ENCODE data around the gene P4HA1.

The P4HA1 gene

DNA sequence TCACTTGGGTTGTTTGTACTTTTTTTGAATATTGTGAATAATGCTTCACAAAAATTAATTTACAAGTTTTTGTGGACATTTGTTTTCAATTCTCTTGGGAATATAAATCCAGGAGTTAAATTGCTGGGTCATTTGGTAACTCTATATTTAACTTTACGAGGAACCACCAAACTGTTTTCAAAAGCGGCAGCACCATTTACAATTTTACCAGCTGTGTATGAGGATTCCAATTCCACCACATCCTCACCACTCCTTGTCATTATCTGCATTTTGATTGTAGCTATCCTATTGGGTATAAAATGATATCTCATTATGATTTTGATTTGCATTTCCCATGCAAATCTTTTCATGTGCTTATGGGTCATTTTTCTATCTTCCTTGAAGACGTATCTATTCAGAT is 9.6 kb upstream of the P4HA1 start:
- Histone ChIP-seq H3K27ac (no peak overlapping the region), H3K4me3 (ENCODE audit: low read depth, low read length) (no peak overlapping the region), H3K36me3 (replicated peaks) (no peaks in the 10 kb centered on the region), H3K27me3 (replicated peaks) (no peaks in the 10 kb centered on the region)
- in situ Hi-C loops (cut with HindIII; ENCODE audit: low pct_ligation_motif_present, low sequenced_read_pairs): no loop called here
- TF ChIP-seq, protein P1, sequence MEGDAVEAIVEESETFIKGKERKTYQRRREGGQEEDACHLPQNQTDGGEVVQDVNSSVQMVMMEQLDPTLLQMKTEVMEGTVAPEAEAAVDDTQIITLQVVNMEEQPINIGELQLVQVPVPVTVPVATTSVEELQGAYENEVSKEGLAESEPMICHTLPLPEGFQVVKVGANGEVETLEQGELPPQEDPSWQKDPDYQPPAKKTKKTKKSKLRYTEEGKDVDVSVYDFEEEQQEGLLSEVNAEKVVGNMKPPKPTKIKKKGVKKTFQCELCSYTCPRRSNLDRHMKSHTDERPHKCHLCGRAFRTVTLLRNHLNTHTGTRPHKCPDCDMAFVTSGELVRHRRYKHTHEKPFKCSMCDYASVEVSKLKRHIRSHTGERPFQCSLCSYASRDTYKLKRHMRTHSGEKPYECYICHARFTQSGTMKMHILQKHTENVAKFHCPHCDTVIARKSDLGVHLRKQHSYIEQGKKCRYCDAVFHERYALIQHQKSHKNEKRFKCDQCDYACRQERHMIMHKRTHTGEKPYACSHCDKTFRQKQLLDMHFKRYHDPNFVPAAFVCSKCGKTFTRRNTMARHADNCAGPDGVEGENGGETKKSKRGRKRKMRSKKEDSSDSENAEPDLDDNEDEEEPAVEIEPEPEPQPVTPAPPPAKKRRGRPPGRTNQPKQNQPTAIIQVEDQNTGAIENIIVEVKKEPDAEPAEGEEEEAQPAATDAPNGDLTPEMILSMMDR (IDR thresholded peaks at IDR 0.05; ENCODE audit: low read depth, low read length, missing control alignments): no peak
- DNase-seq: no peak

DNA sequence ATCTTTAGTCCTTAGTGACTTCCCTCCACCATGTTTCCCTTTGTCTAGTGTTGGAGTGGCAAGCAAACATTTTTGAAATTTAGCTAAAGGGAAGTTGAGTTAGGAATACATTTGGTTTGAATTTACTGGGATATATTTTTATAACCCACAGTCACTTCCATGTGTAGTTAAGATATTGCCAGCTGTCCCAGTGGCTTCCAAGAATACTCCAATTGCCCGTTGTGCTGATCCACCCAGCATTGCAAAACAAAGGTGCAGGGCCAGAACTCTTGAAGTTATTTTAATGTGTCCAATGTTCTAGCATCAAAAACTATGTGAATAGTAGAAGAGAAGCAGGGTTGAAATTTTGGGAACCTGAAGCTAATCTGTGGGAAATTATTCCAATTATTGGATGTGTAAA is 2.5 kb upstream of the P4HA1 start:
- TF ChIP-seq, protein P1 (IDR thresholded peaks at IDR 0.05; ENCODE audit: low read depth, low read length, missing control alignments): no peak
- in situ Hi-C loops (cut with HindIII; ENCODE audit: low pct_ligation_motif_present, low sequenced_read_pairs): no loop called here

DNA sequence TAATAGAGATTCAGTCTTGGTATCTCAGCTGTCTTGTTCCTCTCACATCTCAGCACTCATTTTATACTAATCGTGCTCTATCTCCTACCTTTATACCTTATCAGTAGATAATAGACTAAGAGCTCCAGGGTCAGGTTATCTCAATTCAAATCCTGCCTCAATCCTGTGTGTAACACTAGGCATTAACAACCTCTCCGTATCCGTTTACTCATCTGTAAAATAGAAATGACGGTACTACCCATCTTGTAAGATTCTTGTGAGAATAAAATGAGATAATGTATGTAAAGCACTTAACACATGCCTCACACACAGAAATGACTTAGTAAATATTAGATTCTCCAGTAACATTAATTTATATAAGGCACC is 622 bp upstream of the P4HA1 start:
- Histone ChIP-seq H3K36me3 (replicated peaks) (no peaks in the 10 kb centered on the region), H3K4me3 (ENCODE audit: low read depth, low read length) (peak overlapping the region; percentile 97), H3K27ac (peak overlapping the region; percentile 84), H3K27me3 (replicated peaks) (no peaks in the 10 kb centered on the region)
- DNase-seq: no peak
- in situ Hi-C loops (cut with HindIII; ENCODE audit: low pct_ligation_motif_present, low sequenced_read_pairs): no loop called here
- TF ChIP-seq, protein P1 (IDR thresholded peaks at IDR 0.05; ENCODE audit: low read depth, low read length, missing control alignments): no peak

More for the DNA sequence above, 2.5 kb upstream of the P4HA1 start:
- Histone ChIP-seq H3K36me3 (replicated peaks) (no peaks in the 10 kb centered on the region), H3K27ac (no peak overlapping the region), H3K27me3 (replicated peaks) (no peaks in the 10 kb centered on the region), H3K4me3 (ENCODE audit: low read depth, low read length) (no peak overlapping the region)
- DNase-seq: no peak

DNA sequence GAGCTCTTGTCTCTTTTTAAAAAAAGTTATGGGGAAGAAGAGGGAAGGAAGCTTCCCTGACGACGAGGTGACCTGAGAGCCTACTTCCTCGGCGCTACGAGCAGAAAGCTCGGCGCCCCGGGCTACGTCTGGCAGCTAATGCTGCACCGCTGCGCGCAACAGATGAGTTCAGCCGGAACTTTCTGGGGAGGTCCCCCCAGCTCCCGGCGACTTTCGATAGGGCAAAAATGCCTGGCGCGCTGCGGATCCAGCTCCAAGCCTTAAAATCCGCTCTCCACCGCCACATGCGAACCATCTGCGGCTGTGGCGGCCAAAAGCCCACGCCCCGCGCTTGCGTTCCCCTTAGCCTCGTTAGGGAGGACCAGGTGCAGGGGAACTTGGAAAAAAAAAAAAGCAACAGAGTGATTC is 621 bp downstream of the P4HA1 start:
- H3K27ac ChIP-seq: peak overlapping the region; percentile 84
- H3K36me3 ChIP-seq (replicated peaks): no peaks in the 10 kb centered on the region
- peak; percentile 58 for DNase-seq
- TF ChIP-seq, protein P1 (IDR thresholded peaks at IDR 0.05; ENCODE audit: low read depth, low read length, missing control alignments): no peak
- in situ Hi-C loops (cut with HindIII; ENCODE audit: low pct_ligation_motif_present, low sequenced_read_pairs): no loop called here
- no peaks in the 10 kb centered on the region for H3K27me3 ChIP-seq (replicated peaks)
- H3K4me3 ChIP-seq (ENCODE audit: low read depth, low read length): peak overlapping the region; percentile 97

DNA sequence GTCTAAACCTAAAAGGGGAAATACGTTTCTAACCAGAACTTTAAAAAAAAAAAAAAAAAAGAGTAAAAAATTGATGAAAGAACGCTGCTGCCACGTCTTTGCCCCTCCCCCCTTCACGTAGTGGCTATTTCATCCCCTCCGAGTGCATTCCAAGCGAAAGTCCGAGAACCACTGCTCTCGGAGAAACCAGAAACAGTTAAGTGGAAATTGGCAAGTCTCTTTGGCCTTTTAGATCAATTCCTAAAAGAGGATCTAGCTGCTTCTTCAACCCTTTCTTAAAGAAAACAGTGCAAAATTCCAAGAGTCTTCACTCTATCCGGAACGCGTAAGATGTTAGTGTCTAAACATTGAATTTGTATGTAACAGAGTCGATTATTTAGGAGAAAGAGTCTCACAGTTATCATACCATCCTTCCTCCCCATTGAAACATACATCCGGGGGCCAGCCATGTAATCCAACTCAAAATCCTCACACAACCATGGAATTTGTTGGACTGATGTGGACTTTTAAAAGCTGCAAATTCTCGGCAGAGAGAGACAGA is 1.1 kb downstream of the P4HA1 start:
- Histone ChIP-seq H3K27ac (peak overlapping the region; percentile 84), H3K27me3 (replicated peaks) (no peaks in the 10 kb centered on the region), H3K36me3 (replicated peaks) (no peaks in the 10 kb centered on the region), H3K4me3 (ENCODE audit: low read depth, low read length) (peak overlapping the region; percentile 97)
- TF ChIP-seq, protein P1 (IDR thresholded peaks at IDR 0.05; ENCODE audit: low read depth, low read length, missing control alignments): no peak
- DNase-seq: peak; percentile 84
- in situ Hi-C loops (cut with HindIII; ENCODE audit: low pct_ligation_motif_present, low sequenced_read_pairs): no loop called here

DNA sequence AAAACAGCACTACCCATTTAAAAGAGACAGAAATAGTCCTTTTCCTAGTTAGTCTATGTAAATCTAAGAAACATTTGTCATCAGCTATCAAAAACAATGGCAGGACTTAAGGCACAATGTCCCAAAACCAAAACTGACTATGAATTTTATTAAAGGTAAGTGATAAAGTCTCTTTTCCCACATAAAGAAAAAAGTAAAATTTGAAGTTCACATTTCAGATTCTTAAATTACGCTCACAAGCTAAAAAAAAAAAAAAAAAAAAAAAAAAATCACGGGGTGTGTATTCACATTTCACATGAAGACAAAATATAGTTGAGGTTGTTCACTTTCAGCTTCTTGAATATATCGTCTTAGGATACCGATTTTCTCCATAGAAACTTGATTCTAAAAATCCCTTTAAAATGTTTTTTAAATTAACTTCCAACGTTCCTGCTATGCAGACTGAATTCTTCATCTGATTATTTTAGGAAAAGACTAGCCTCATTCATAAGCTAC is 1.6 kb downstream of the P4HA1 start:
- in situ Hi-C loops (cut with HindIII; ENCODE audit: low pct_ligation_motif_present, low sequenced_read_pairs): no loop called here
- H3K36me3 ChIP-seq (replicated peaks): no peaks in the 10 kb centered on the region
- TF ChIP-seq, protein P1 (IDR thresholded peaks at IDR 0.05; ENCODE audit: low read depth, low read length, missing control alignments): no peak
- no peaks in the 10 kb centered on the region for H3K27me3 ChIP-seq (replicated peaks)
- H3K27ac ChIP-seq: peak overlapping the region; percentile 84
- H3K4me3 ChIP-seq (ENCODE audit: low read depth, low read length): peak overlapping the region; percentile 97
- no peak for DNase-seq

Data from brain microvascular endothelial cell (primary cell).